Thymus (tissue), 11 donors: ENCODE results near the gene PEMT. TPM values are rescaled to one million over a fixed set of nuclear protein-coding genes. Genes with fewer than 3 reads are reported as not detected.

Experiments
- DNase-seq, 9 donors: peaks; one replicate each; pipeline ENCODE4 v3.0.0-alpha.2; 2013; ENCODE audit warnings: low spot score in 9 of 9, low read depth in 6 of 9, missing footprints in 1 of 9
- H3K27ac ChIP-seq, 2 donors: one replicate each; pipeline ENCODE4 v1.5.1; 2013; ENCODE audit warnings: control low read depth in 1 of 2, low read depth in 1 of 2, low read length in 1 of 2, mild to moderate bottlenecking in 1 of 2, moderate library complexity in 1 of 2
- H3K27me3 ChIP-seq, 2 donors: one replicate each; pipeline ENCODE4 v1.5.1; 2013; ENCODE audit warnings: low read length in 1 of 2; ENCODE audit not compliant: control insufficient read depth in 2 of 2, insufficient read depth in 1 of 2
- H3K36me3 ChIP-seq, 2 donors: one replicate each; pipeline ENCODE4 v1.5.1; 2013; ENCODE audit warnings: low read length in 1 of 2, mild to moderate bottlenecking in 1 of 2, moderate library complexity in 1 of 2; ENCODE audit not compliant: control insufficient read depth in 2 of 2, insufficient read depth in 2 of 2
- H3K4me1 ChIP-seq, 2 donors: one replicate each; pipeline ENCODE4 v1.5.1; 2013; ENCODE audit warnings: low read length in 2 of 2; ENCODE audit not compliant: control insufficient read depth in 2 of 2, insufficient read depth in 2 of 2
- H3K4me3 ChIP-seq, 2 donors: one replicate each; pipeline ENCODE4 v1.5.1; 2013; ENCODE audit warnings: low read length in 2 of 2, control low read depth in 1 of 2, mild to moderate bottlenecking in 1 of 2
- H3K9me3 ChIP-seq, 2 donors: one replicate each; pipeline ENCODE4 v1.5.1; 2013; ENCODE audit warnings: low read length in 1 of 2, mild to moderate bottlenecking in 1 of 2; ENCODE audit not compliant: control insufficient read depth in 2 of 2, insufficient read depth in 1 of 2
- WGBS: extraction: QIAGEN DNeasy Blood & Tissue Kit; methylation state at CpG from one replicate; pipeline ENCODE4 v1.1.7; 2013; 5-methylcytosine and 5-hydroxymethylcytosine counted together
- polyA plus RNA-seq: library from polyadenylated mRNA; stranded (reverse); fragments of 200-250 nt; gene quantifications from one replicate; pipeline ENCODE4 v1.2.3, GENCODE V29; 2013
- total RNA-seq: library from RNA; stranded (reverse); fragments of 120-200 nt; gene quantifications from one replicate; pipeline ENCODE4 v1.2.4, GENCODE V29; 2013
- donor health status: healthy.

PEMT gene
- total and polyA plus RNA-seq, 2 donors, result 14.1 to 67.8 TPM

DNA sequence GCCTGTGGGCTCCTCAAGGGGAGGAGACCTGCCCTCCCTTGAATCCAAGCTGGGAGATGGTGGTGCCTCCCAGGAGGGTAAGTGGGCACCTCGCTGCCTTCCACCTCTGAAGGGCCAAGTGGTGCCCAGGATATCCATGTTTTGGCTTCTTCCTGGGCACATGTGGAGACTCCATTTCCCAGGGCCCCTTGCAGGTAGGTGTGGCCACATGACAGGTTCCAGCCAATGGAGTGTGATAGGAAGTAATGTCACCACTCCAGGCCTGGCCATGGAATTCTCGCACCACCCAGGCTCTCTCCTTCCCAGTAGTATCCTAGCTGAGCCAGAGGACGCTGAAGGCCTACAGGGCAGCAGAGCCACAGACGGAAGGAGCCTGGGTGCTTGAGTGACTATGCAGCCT lies 17.6 kb upstream of the PEMT start:
- Histone ChIP-seq H3K9me3 (peaks cover 0 to 7% of the 10 kb centered on the region in 2 donors), H3K27ac (no peak overlapping the region), H3K36me3 (no peaks in the 10 kb centered on the region), H3K4me3 (no peak overlapping the region), H3K4me1 (peaks cover 0 to under 1% of the 10 kb centered on the region in 2 donors), H3K27me3 (no peaks in the 10 kb centered on the region)
- WGBS, result 98% methylated on average over 4 of the region's 4 CpGs
- no peak for DNase-seq

DNA sequence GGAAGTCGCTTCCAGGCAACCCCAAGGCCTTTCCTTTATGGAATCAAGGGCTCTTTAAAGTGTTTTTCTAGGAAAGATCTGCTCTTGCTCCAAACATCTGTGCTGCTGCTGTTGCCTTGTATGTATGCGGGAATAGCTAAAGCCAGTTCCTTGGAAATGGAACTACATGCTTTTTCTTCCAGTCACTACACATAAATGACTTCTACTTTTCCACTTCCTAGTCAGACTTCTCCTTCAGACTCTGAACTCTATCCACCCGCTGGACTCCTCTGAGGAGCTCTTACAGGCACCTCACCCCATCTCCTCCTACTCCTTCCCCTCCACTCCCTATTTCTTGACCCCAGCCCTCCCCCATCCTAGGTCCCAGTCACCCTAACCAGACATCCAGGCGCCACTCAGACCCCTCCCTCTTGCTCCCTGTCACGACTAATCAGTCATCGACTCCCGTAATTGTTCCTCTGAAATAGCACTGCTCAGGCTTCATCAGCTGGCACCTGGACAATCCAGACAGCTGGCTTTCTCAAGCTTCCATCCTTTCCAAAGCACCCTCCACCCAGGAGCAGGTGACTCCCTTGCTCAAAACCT lies 15.0 kb upstream of the PEMT start:
- Histone ChIP-seq H3K4me3 (no peak overlapping the region), H3K27ac (no peak overlapping the region), H3K4me1 (peaks cover 2 to 8% of the 10 kb centered on the region in 2 donors), H3K9me3 (peaks cover 0 to 7% of the 10 kb centered on the region in 2 donors), H3K36me3 (no peaks in the 10 kb centered on the region), H3K27me3 (no peaks in the 10 kb centered on the region)
- no peak for DNase-seq
- WGBS, result 94% methylated on average over 7 of the region's 7 CpGs

DNA sequence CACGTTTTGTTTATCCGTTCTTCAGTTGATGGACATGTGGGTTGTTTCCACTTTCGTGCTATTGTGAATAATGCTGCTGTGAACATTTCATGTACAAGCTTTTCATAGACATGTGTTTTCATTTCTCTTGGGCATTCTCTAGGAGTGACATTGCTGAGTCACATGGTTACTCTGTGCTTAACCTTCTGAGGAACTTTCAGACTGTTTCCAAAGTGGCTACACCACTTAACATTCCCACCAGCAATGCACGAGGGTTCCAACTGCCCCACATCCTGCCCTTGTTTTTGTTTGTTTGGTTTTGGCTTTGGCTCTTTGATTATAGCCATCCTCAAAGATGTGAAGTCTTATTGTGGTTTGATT lies 14.2 kb upstream of the PEMT start:
- WGBS, result 85% methylated on average over 4 of the region's 4 CpGs
- Histone ChIP-seq H3K27me3 (no peaks in the 10 kb centered on the region), H3K4me3 (no peak overlapping the region), H3K36me3 (no peaks in the 10 kb centered on the region), H3K9me3 (peaks cover 0 to 7% of the 10 kb centered on the region in 2 donors), H3K27ac (no peak overlapping the region), H3K4me1 (peaks cover 2 to 8% of the 10 kb centered on the region in 2 donors)
- DNase-seq, result no peak

DNA sequence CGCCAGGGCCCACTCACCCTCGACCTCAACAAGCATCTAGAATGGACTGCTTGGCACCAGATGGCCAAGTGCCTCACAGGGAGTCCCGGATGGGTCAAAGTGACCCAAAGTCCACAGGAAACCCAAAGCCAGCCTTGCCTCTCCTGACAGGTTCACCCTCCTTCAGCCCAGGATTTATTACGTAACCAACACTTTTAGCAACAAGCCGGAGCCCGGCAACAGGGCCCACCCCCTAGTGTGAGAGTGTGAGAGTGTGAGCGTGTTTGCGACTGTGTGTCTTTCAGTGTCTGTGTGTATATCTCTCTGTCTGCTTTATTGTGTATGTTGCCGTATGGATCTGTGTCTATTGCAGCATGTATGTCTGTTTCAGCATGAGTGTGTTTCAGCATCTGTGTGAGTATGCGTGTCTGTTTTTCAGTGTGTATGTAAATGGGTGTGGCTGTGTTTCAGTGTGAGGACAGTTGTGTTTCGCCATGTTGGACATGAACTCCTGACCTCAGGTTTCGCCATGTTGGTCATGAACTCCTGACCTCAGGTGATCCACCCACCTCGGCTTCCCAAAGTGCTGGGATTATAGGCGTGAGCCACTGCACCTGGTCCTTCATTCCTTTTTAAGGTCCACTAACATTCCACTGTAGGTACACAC lies 13.7 kb upstream of the PEMT start:
- Histone ChIP-seq H3K36me3 (no peaks in the 10 kb centered on the region), H3K27ac (no peak overlapping the region), H3K4me3 (no peak overlapping the region), H3K9me3 (peaks cover 0 to 7% of the 10 kb centered on the region in 2 donors), H3K27me3 (no peaks in the 10 kb centered on the region), H3K4me1 (peaks cover 2 to 8% of the 10 kb centered on the region in 2 donors)
- no peak for DNase-seq
- WGBS, result 96% methylated on average over 14 of the region's 14 CpGs

DNA sequence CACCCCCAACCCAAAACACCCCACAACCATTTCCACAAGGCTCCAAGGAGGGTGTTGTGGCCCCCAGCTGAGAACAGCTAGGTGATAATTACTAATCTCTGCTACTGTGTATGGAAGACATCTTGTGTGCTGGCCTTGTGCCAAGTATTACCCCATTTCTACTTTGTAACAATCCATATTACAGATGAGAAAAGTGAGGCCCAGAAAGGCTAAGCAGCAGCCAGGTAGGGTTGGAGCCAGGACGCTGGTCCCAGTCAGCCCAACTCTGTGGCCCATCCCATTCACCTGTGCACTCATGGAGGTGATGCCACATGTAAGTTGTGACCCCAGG lies 12.4 kb upstream of the PEMT start:
- H3K27ac ChIP-seq, result no peak overlapping the region

DNA sequence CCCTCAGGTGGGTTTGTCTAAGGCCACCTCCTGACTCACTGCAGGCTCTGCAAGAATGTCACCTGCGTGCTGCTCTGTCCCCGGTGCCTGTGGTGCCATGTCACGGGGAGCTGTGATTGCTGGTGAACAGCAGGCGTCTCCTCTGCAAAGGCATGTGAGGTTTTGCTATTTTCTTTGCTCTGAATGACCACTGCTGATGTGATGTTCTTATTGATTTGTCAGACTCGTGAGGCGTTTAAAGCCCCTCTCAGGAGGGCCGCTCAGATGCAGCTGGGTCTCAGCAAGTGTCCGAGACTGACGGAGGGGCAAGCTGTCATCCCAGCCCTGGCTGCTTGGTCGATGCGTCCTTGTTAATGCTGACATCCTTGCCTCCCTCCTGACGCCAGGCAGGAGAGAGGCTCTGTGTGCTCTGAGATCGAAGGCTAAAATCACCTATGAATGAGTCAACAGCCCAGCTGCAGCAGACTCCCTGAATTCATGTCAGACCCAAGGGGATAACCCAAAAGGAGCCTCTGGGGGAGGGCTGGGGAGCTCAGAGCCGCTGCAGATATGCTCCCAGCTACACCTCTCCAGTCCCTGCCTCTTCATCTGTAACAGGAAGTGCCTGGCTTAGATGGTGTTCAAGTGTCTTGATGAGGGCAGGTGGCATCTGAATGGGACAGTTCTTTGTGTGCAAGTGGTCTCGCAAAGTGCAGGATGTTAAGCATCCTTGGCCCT lies 11.8 kb upstream of the PEMT start:
- Histone ChIP-seq H3K4me3 (no peak overlapping the region), H3K27ac (no peak overlapping the region), H3K4me1 (peaks cover 2 to 8% of the 10 kb centered on the region in 2 donors), H3K9me3 (no peaks in the 10 kb centered on the region), H3K27me3 (no peaks in the 10 kb centered on the region), H3K36me3 (no peaks in the 10 kb centered on the region)
- DNase-seq, result peak in 2 of 9 donors; percentile 28 to 37
- WGBS, result 92% methylated on average over 15 of the region's 15 CpGs

More for the DNA sequence above, 12.4 kb upstream of the PEMT start:
- Histone ChIP-seq H3K9me3 (peaks cover 0 to 1% of the 10 kb centered on the region in 2 donors), H3K36me3 (no peaks in the 10 kb centered on the region), H3K4me1 (peaks cover 2 to 8% of the 10 kb centered on the region in 2 donors), H3K27me3 (no peaks in the 10 kb centered on the region), H3K4me3 (no peak overlapping the region)
- no peak for DNase-seq
- WGBS, result 98% methylated on average over 1 of the region's 1 CpG

DNA sequence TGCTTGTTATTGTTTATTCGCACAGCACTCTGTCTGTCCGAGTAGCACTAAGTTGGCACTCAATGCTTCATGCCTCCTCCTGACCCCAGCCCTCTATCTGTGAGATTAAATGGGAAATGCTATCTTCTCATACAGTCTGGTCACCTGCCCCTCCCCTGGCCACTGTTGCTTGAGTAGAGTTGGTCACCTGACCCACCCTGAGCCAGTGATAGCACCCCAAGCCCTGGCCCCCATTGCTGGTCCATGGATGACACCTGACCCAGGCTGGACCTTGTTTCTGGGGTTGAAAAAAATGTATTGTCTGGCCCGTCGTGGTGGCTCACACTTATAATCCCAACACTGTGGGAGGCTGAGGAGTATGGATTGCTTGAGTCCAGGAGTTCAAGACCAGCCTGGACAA lies 8.5 kb upstream of the PEMT start:
- H3K9me3 ChIP-seq, result no peaks in the 10 kb centered on the region
- no peaks in the 10 kb centered on the region for H3K27me3 ChIP-seq
- no peak for DNase-seq
- no peak overlapping the region for H3K4me3 ChIP-seq
- no peak overlapping the region for H3K27ac ChIP-seq
- H3K4me1 ChIP-seq, result peaks cover 2 to 8% of the 10 kb centered on the region in 2 donors
- no peaks in the 10 kb centered on the region for H3K36me3 ChIP-seq
- WGBS, result 98% methylated on average over 4 of the region's 4 CpGs

DNA sequence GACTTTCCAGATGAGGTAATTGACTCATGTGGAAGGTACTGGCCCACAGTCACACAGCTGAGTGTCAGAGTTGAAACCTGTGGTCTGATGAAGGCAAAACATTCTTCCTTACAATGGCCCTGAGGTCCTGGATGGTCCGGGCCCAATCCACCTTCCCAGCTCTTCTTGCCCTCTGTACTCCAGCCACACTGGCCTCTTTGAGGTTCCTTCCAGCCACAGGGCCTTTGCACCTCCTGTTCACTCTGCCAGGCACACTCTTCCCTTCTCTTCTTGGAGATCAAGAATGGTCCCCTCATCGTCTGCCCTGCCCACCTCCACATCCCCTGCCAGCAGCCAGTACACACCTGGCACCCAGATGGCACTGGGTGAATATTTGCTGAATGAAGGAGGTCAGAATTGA lies 6.5 kb upstream of the PEMT start:
- Histone ChIP-seq H3K36me3 (no peaks in the 10 kb centered on the region), H3K9me3 (no peaks in the 10 kb centered on the region), H3K27me3 (no peaks in the 10 kb centered on the region), H3K27ac (no peak overlapping the region), H3K4me3 (no peak overlapping the region), H3K4me1 (peaks cover 0 to 2% of the 10 kb centered on the region in 2 donors)
- WGBS, result 100% methylated on average over 2 of the region's 2 CpGs
- no peak for DNase-seq

DNA sequence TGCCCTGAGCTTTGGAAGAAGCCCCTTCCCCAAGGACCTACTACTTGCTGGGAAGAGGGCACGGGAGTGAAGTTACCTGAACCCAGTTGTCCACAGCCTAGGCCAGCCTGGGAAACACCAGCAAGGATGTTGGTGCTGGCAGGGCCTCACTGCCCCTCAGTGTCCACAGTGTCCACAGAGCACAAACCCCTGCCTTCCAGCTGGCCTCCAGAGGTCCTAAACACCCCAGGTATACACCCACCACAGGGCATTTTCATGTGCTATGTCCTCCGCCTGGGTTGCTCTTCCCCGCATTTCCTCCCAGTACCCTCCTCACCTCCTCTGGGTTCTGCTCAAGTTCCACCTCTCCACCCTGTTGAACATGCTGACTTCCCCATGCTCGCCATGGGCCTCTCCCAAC lies 4.2 kb upstream of the PEMT start:
- Histone ChIP-seq H3K4me3 (no peak overlapping the region), H3K27me3 (no peaks in the 10 kb centered on the region), H3K4me1 (peaks cover 6 to 16% of the 10 kb centered on the region in 2 donors), H3K36me3 (no peaks in the 10 kb centered on the region), H3K9me3 (no peaks in the 10 kb centered on the region), H3K27ac (no peak overlapping the region)
- 96% methylated on average over 4 of the region's 4 CpGs for WGBS
- DNase-seq, result no peak
